B cell (primary cell): ENCODE measurements around the gene SPDYE16. TPM values are rescaled to one million over a fixed set of nuclear protein-coding genes. Genes with fewer than 3 reads are reported as not detected.
"Not testable (repeated sequence)": the region's sequence is repeated elsewhere in the genome, so short reads cannot be mapped to it uniquely, and the experiment has no call there.

ENCODE experiments used
- ATAC-seq: fragments of 200-7000 bp; cut with Tn5 transposase; one replicate; pipeline ENCODE4 v1.10.0; 2021; ENCODE audit warnings: low read depth, mild to moderate bottlenecking, moderate number of reproducible peaks, moderate library complexity
- CTCF ChIA-PET: fragments of 350-600 bp; sonication (Branson Sonifier 250); formaldehyde crosslinking; loops from one replicate; lab custom pipeline; 2021; ENCODE audit warnings: antibody characterized with exemption, inconsistent platforms; lab: Charles Lee
- POLR2A ChIA-PET: fragments of 350-600 bp; sonication (Branson Sonifier 250); formaldehyde crosslinking; loops from one replicate; lab custom pipeline; 2021; ENCODE audit warnings: antibody characterized with exemption; lab: Charles Lee
- DNase-seq: peaks from one replicate; pipeline ENCODE4 v3.0.0; 2013
- H2AFZ ChIP-seq: 2 replicates; pipeline ENCODE4 v1.6.1; 2012; ENCODE audit warnings: mild to moderate bottlenecking, low read depth, low read length; ENCODE audit not compliant: insufficient read depth, poor library complexity, severe bottlenecking
- H3K27ac ChIP-seq, 2 donors: 1 replicate in 1 of 2; 2 replicates in 1 of 2; pipeline ENCODE4 v1.5.1; 2012 to 2013; ENCODE audit warnings: low read length in 2 of 2, mild to moderate bottlenecking in 2 of 2, moderate library complexity in 1 of 2
- H3K27me3 ChIP-seq, 4 experiments: fragments of 200-600 bp in 1 of 4; sonication (generic) in 1 of 4; replicated peaks in 1 of 4; 1 replicate in 2 of 4; 2 replicates in 2 of 4; pipeline versions ENCODE4 v1.6.1 to v1.7.0; 2013 to 2016; ENCODE audit warnings: low read length in 3 of 4, mild to moderate bottlenecking in 2 of 4, mixed read lengths in 1 of 4, moderate library complexity in 1 of 4; ENCODE audit not compliant: insufficient read depth in 4 of 4, control insufficient read depth in 3 of 4; ENCODE audit errors: control extremely low read depth in 1 of 4
- H3K36me3 ChIP-seq, 2 experiments: replicated peaks in 1 of 2; 1 replicate in 1 of 2; 2 replicates in 1 of 2; pipeline versions ENCODE4 v1.6.1 to v1.7.1; 2013; ENCODE audit warnings: low read length in 1 of 2; ENCODE audit not compliant: insufficient read depth in 2 of 2, control insufficient read depth in 1 of 2; ENCODE audit errors: control extremely low read depth in 1 of 2, extremely low read depth in 1 of 2
- H3K4me1 ChIP-seq, 2 donors: fragments of 200-600 bp in 1 of 2; sonication (generic) in 1 of 2; 1 replicate in 1 of 2; 2 replicates in 1 of 2; pipeline versions ENCODE4 v1.5.1 to v1.6.1; 2013 to 2017; ENCODE audit warnings: low read length in 2 of 2; ENCODE audit not compliant: control insufficient read depth in 2 of 2, insufficient read depth in 2 of 2
- H3K4me2 ChIP-seq: replicated peaks from 2 replicates; pipeline ENCODE3; 2012; ENCODE audit warnings: mild to moderate bottlenecking, low read depth, low read length; ENCODE audit not compliant: poor library complexity, severe bottlenecking
- H3K4me3 ChIP-seq, 5 experiments: fragments of 200-600 bp in 1 of 5; sonication (generic) in 1 of 5; 1 replicate in 3 of 5; 2 replicates in 2 of 5; pipeline versions ENCODE4 v1.5.1 to v1.7.0; 2011 to 2016; ENCODE audit warnings: low read length in 4 of 5, mild to moderate bottlenecking in 4 of 5, low read depth in 2 of 5, control low read depth in 1 of 5, moderate library complexity in 1 of 5; ENCODE audit not compliant: insufficient read depth in 1 of 5; ENCODE audit errors: control extremely low read depth in 1 of 5, extremely low read depth in 1 of 5
- H3K79me2 ChIP-seq: fragments of 200-600 bp; sonication (generic); one replicate; pipeline ENCODE4 v1.6.0; 2016; ENCODE audit warnings: low read length; ENCODE audit not compliant: control insufficient read depth, insufficient read depth
- H3K9ac ChIP-seq: fragments of 200-600 bp; sonication (generic); 2 replicates; pipeline ENCODE4 v1.6.1; 2017; ENCODE audit warnings: mild to moderate bottlenecking, low read length, moderate library complexity
- H3K9me3 ChIP-seq, 3 donors: one replicate each; pipeline versions ENCODE4 v1.6.1 to v1.7.1; 2013; ENCODE audit warnings: low read length in 2 of 3; ENCODE audit not compliant: control insufficient read depth in 2 of 3, insufficient read depth in 1 of 3; ENCODE audit errors: control extremely low read depth in 1 of 3
- H4K20me1 ChIP-seq: 2 replicates; pipeline ENCODE4 v1.6.0; 2012; ENCODE audit warnings: mild to moderate bottlenecking, low read length; ENCODE audit not compliant: insufficient read depth, control insufficient read depth, poor library complexity, severe bottlenecking
- H3K27ac Mint-ChIP-seq: one replicate; pipeline ENCODE4 v1.8.0; 2021; ENCODE audit warnings: mixed read lengths
- H3K27me3 Mint-ChIP-seq: one replicate; pipeline ENCODE4 v1.8.0; 2021; ENCODE audit warnings: mixed read lengths
- H3K4me1 Mint-ChIP-seq: one replicate; pipeline ENCODE4 v1.8.0; 2021; ENCODE audit warnings: mixed read lengths
- H3K4me3 Mint-ChIP-seq: one replicate; pipeline ENCODE4 v1.8.0; 2021; ENCODE audit warnings: mixed read lengths
- H3K9me3 Mint-ChIP-seq: one replicate; pipeline ENCODE4 v1.8.0; 2022; ENCODE audit warnings: mixed read lengths; ENCODE audit not compliant: insufficient read depth
- WGBS: methylation state at CpG from one replicate; pipeline ENCODE4 v1.1.5; 2013; ENCODE audit warnings: missing lambda C conversion rate; ENCODE audit not compliant: insufficient coverage; 5-methylcytosine and 5-hydroxymethylcytosine counted together
- intact Hi-C: fragments of 100-400 bp; cut with micrococcal nuclease; formaldehyde crosslinking; loops from one replicate; pipeline ENCODE4 v1.10.0; 2022
- polyA plus RNA-seq: library from polyadenylated mRNA; depleted of rRNA; stranded (reverse); fragments of >200 nt; gene quantifications from 2 replicates; pipeline ENCODE4 v1.2.3, GENCODE V29; 2012
- total RNA-seq, 2 donors: library from RNA; stranded (reverse); fragments of 120-200 nt in 1 of 2; gene quantifications; 1 replicate in 1 of 2; 2 replicates in 1 of 2; pipeline versions ENCODE4 v1.2.3 to v1.2.4, GENCODE V29; 2013 to 2022

The SPDYE16 gene
- total and polyA plus RNA-seq, 2 donors (not counting 1 experiment from before 2014, with no cell fraction given), result 0.34 to 0.69 TPM

- H3K9ac ChIP-seq, H3K4me2 ChIP-seq, H3K27me3 ChIP-seq, ATAC-seq, H2AFZ ChIP-seq, H4K20me1 ChIP-seq, H3K9me3 ChIP-seq, H3K27ac ChIP-seq, H3K4me1 ChIP-seq, intact Hi-C loops, H3K79me2 ChIP-seq, H3K4me3 ChIP-seq, H3K27me3 Mint-ChIP-seq, DNase-seq, H3K9me3 Mint-ChIP-seq, H3K4me3 Mint-ChIP-seq, POLR2A ChIA-PET, H3K27ac Mint-ChIP-seq, H3K4me1 Mint-ChIP-seq, H3K36me3 ChIP-seq, CTCF ChIA-PET: not testable (repeated sequence)
- WGBS, result no CpG with 5 or more reads among the region's 20 CpGs
Measured at GRCh38 chr7:76485822-76486610, 57.1 kb downstream of the SPDYE16 start.

DNA sequence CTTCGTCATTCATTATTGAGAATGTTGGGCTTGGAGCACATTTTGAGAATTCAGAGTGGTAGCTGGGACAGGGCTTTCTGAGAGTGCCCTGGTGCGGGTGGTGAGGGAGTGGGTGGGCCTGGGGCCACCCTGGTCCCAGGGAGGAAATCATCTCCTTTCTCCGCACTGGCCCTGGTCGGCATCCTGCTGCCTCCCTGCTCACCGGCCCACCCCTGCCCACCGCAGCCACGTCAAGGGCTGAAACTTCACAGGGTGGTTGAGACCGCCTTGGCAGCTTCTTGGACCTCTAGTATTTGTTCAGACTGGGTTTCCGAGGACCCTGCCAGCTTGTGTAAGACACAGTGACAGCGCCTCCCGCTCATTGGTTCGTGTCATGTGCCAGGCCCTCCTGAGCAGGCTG lies 58.6 kb downstream of the SPDYE16 start:
- H3K4me2 ChIP-seq, H3K79me2 ChIP-seq, H3K9me3 ChIP-seq, H4K20me1 ChIP-seq, H3K9me3 Mint-ChIP-seq, ATAC-seq, H3K4me1 Mint-ChIP-seq, CTCF ChIA-PET, H3K4me3 ChIP-seq, H3K27ac ChIP-seq, H3K36me3 ChIP-seq, POLR2A ChIA-PET, H3K27me3 Mint-ChIP-seq, H3K4me1 ChIP-seq, H3K9ac ChIP-seq, H3K27ac Mint-ChIP-seq, H3K27me3 ChIP-seq, intact Hi-C loops, H2AFZ ChIP-seq, DNase-seq, H3K4me3 Mint-ChIP-seq: not testable (repeated sequence)
- WGBS, result 100% methylated on average over 2 of the region's 12 CpGs

DNA sequence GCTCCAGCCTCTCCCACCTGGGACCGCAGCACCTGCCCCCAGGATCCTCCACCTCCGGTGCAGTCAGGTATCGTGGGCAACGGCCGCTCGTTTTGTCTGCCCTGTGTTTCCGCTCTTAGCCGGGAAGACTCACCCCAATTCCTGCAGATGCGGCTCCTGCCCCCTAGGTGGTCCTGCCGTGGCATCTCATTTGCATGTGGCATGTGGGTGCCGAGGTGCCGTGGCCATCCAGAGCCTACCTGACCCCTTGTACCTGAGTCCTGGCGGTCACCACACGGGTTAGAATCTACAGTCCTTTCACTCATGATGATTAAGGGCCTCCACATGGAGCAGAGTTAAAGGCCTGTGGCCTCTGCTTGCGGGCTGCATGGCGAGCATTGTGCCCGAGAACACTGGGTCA lies 60.0 kb downstream of the SPDYE16 start:
- H4K20me1 ChIP-seq, H3K4me1 ChIP-seq, H3K4me2 ChIP-seq, H3K27ac ChIP-seq, POLR2A ChIA-PET, ATAC-seq, H3K9me3 Mint-ChIP-seq, H3K27ac Mint-ChIP-seq, H3K4me1 Mint-ChIP-seq, H3K9me3 ChIP-seq, DNase-seq, H3K79me2 ChIP-seq, intact Hi-C loops, H2AFZ ChIP-seq, H3K4me3 ChIP-seq, H3K27me3 Mint-ChIP-seq, H3K4me3 Mint-ChIP-seq, H3K9ac ChIP-seq, H3K36me3 ChIP-seq, CTCF ChIA-PET, H3K27me3 ChIP-seq: not testable (repeated sequence)
- WGBS, result 93% methylated on average over 3 of the region's 17 CpGs

GRCh38 chr7:76482660-76483059 lies 60.4 kb downstream of the SPDYE16 start:
- DNase-seq, H3K27ac ChIP-seq, intact Hi-C loops, H3K9me3 ChIP-seq, H3K9me3 Mint-ChIP-seq, H3K4me1 ChIP-seq, POLR2A ChIA-PET, H3K4me3 ChIP-seq, H3K36me3 ChIP-seq, H4K20me1 ChIP-seq, ATAC-seq, H3K27ac Mint-ChIP-seq, H3K79me2 ChIP-seq, H3K4me3 Mint-ChIP-seq, H3K4me1 Mint-ChIP-seq, H3K9ac ChIP-seq, H3K27me3 Mint-ChIP-seq, CTCF ChIA-PET, H3K4me2 ChIP-seq, H3K27me3 ChIP-seq, H2AFZ ChIP-seq: not testable (repeated sequence)
- 98% methylated on average over 14 of the region's 24 CpGs for WGBS
